GM12878 (cell line): ENCODE data around the gene CSMD2. TPM values are rescaled to one million over a fixed set of nuclear protein-coding genes. Genes with fewer than 3 reads are reported as not detected.

Experiments used
- IKZF1 ChIP-seq: fragments of 450-650 bp; conservative IDR thresholded peaks from 2 replicates; pipeline ENCODE4 v1.6.1; 2017; ENCODE audit warnings: antibody characterized with exemption, mild to moderate bottlenecking
- IRF5 ChIP-seq: fragments of 450-650 bp; IDR thresholded peaks from 2 replicates; pipeline ENCODE4 v1.6.1; 2017; ENCODE audit warnings: borderline replicate concordance
- PRDM15 ChIP-seq: fragments of 450-650 bp; formaldehyde crosslinking; IDR thresholded peaks from 2 replicates; pipeline ENCODE4 v1.4.0; 2020; ENCODE audit warnings: mild to moderate bottlenecking, moderate library complexity
- TCF3 ChIP-seq: IDR thresholded peaks from 2 replicates; pipeline ENCODE4 v1.6.1; 2012; ENCODE audit warnings: low read depth, mild to moderate bottlenecking, low read length, borderline replicate concordance; ENCODE audit not compliant: insufficient read depth
- ZBTB11 ChIP-seq: fragments of 450-650 bp; formaldehyde crosslinking; IDR thresholded peaks from 2 replicates; pipeline ENCODE4 v1.5.0; 2022; ENCODE audit warnings: mild to moderate bottlenecking, missing genetic modification characterization
- ZNF592 ChIP-seq: fragments of 450-650 bp; IDR thresholded peaks from 2 replicates; pipeline ENCODE4 v1.6.1; 2017; ENCODE audit warnings: mild to moderate bottlenecking, moderate library complexity
- polyA plus RNA-seq, 11 experiments: library from polyadenylated mRNA; depleted of rRNA in 4 of 11; unstranded in 6 of 11; stranded (reverse) in 5 of 11; fragments of >200 nt; fragmentation: Nextera tagmentation in 4 of 11; fragmentation: Illumina TruSeq in 1 of 11; extraction: Ambion mirVana in 4 of 11; extraction: Trizol in 1 of 11; gene quantifications; 1 replicate in 1 of 11; 2 replicates in 10 of 11; pipeline versions ENCODE4 v1.2.1 to v1.2.3, GENCODE V29; 2011 to 2016; ENCODE audit warnings: inconsistent platforms in 2 of 11, missing spikeins in 2 of 11, low read depth in 1 of 11
- total RNA-seq, 4 experiments: library from RNA; depleted of rRNA in 3 of 4; stranded (reverse); fragments of >200 nt in 3 of 4; fragmentation: Illumina TruSeq in 1 of 4; extraction: Trizol in 1 of 4; gene quantifications; 2 replicates each; pipeline versions ENCODE4 v1.2.1 to v1.2.3, GENCODE V29; 2013 to 2021

The CSMD2 gene
- total and polyA plus RNA-seq, 10 of the 15 experiments (the other 5 are each of a cell fraction or from before 2014, with no cell fraction given), result under 0.01 TPM; not detected in 9

- no peak for TF ChIP-seq IKZF1
- no peak for TF ChIP-seq TCF3
- TF ChIP-seq PRDM15 (CRISPR knock-in tag), result no peak
- no peak for TF ChIP-seq ZNF592
- TF ChIP-seq ZBTB11, result no peak
- TF ChIP-seq IRF5, result no peak
These were observed 94.7 kb downstream of the CSMD2 start (continued) for GRCh38 chr1:34070201-34070836.
